Thyroid gland (tissue), 4 donors: Measurements from ENCODE around the gene SUV39H2.

Source experiments
- CTCF ChIP-seq, 6 experiments: fragments of 200-600 bp in 3 of 6; fragments of 450-650 bp in 3 of 6; sonication (generic) in 3 of 6; IDR thresholded peaks; one replicate each; pipeline ENCODE4 v1.5.1; 2016 to 2019; ENCODE audit warnings: antibody characterized with exemption in 6 of 6, mild to moderate bottlenecking in 2 of 6, inconsistent platforms in 1 of 6, moderate library complexity in 1 of 6
- POLR2A ChIP-seq, 2 donors: fragments of 450-650 bp; IDR thresholded peaks; one replicate each; pipeline ENCODE4 v1.6.1; 2017; ENCODE audit warnings: antibody characterized with exemption in 2 of 2, mild to moderate bottlenecking in 2 of 2, moderate library complexity in 1 of 2

DNA sequence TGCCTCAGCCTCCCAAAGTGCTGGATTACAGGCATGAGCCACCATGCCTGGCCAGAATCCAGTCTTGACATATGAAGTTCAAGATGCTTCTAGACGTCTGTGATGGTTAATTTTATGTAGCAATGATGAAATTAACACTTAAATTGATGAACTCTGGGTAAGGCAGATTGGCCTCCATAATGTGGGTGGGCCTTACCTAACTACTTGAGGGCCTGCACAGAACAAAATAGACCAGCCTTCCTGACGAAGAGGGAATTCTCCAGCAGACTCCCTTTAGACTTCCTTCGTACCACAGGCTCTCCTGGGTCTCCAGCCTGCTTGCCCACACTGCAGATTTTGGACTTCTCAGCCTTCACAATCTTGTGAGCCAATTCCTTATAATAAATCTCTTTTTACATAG lies 45.6 kb upstream of the SUV39H2 start:
- TF ChIP-seq CTCF (IDR thresholded peaks at IDR 0.05) (no peak), POLR2A (IDR thresholded peaks at IDR 0.05) (no peak)
